Hematopoietic multipotent progenitor cell treated with erythropoietin and hydrocortisone succinate and interleukin-3 and kit ligand, for 6 days (in vitro differentiated cells): Measurements from ENCODE around the gene SPDYE4.

Experiments used
- DNase-seq: peaks from one replicate; pipeline ENCODE4 v3.0.0-alpha.2; 2015

SPDYE4 gene

DNA sequence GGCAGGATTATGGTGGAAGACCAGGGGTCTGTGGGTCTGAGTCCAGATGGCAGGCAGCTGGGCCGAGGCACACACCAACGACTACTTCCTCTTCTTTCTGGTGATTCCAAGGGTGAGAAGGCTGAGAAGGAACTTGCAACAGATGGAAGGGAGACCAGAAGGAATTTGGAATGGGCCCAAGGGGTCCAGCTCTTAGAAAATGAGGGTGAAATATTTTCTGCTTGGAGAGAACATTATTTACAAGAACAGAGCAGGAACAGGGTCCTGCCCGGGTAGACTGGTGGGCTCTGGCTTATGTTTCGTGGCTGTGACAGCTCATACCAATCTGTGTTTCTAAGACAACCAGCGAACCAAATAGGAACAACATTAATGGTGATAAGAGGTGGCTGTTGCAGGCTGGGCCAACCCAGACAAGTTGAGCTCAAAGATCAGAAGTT is 50.3 kb downstream of the SPDYE4 start:
- peak; percentile 65 for DNase-seq

DNA sequence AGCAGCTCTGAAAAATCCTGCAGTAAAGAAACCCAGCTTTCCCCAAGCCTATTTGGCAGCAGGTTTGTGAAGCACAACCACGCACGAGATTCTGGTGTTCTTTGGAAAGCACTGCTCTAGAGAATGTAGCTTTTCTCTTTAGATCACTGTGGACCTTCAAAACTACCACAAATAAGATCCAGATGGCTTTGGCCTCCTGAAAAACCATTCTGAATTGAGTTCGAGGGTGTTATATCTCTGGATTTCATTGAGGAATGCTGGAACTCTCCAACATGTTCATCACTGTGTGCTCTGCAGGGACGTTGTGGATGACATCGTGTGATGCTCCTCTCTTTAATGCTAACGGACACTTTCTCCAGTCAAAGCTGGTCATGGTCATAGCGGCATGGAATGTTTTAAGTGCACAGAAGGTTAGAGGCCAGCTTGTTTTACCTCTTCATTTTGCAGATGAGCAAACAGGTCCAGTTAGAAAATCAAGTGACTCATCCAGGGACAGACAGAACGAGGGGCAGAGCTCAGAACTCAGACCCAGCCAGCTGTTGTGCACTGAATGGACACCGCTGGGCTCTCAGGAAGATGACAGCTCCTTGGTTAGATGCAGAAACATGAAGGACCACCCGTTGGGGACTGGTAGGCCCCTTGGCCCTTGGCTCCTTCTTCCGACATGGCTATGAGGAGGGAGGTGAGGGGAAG is 50.9 kb downstream of the SPDYE4 start:
- no peak for DNase-seq

- no peak for DNase-seq
Observed at GRCh38 chr17:8706431-8706830, 51.9 kb downstream of the SPDYE4 start.

DNA sequence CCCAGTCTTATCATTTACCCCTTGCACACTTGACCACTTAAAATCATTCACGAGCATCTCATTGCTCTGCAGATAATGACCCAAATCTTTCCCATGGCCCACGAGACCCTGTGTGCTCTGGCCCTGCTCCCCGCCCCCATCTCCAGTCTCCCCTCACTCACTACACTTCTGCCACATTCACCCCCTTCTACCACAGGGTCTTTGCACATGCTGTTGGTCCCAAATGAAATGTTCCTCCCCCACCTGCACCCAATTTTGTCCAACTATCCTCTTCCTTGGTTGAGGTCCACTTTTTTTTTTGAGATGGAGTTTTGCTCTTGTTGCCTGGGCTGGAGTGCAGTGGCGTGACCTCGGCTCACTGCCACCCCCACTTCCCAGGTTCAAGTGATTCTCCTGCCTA is 52.9 kb downstream of the SPDYE4 start:
- DNase-seq, result no peak

GRCh38 chr17:8703001-8703400 is 55.3 kb downstream of the SPDYE4 start:
- no peak for DNase-seq

DNA sequence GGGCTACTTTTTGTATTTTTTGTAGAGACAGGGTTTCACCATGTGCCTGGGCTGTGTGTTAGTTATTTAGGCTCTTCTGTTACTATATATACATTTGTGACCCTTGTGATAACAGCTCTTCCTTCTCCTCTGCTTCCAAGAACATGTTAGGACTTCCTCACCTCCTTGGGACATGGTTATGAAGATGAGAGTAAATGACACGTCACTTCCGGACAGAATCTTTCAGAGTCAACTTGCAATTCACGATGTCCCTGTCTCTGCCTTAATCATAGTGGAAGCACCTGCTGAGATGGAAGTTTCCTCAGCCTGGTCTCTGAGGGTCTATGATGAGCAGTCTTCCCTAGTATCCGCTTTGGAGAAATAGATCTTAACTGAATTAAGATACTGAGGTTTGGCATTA is 56.6 kb downstream of the SPDYE4 start:
- no peak for DNase-seq

- DNase-seq, result no peak
Observed at GRCh38 chr17:8701221-8701620, 57.1 kb downstream of the SPDYE4 start.
